Liver (tissue), 9 donors: Measurements from ENCODE around the gene ARL9. TPM values are rescaled to one million over a fixed set of nuclear protein-coding genes. Genes with fewer than 3 reads are reported as not detected.

Experiments used
- DNase-seq: peaks from one replicate; pipeline ENCODE4 v3.0.0-alpha.2; 2017; ENCODE audit warnings: low spot score
- H3K27ac ChIP-seq, 2 donors: one replicate each; pipeline ENCODE4 v1.7.0; 2013; ENCODE audit warnings: inconsistent platforms in 2 of 2, low read length in 2 of 2, control low read depth in 1 of 2, low read depth in 1 of 2, mild to moderate bottlenecking in 1 of 2
- H3K27me3 ChIP-seq, 4 donors: one replicate each; pipeline versions ENCODE4 v1.6.1 to v1.7.0; 2013; ENCODE audit warnings: low read length in 3 of 4, inconsistent platforms in 1 of 4, mild to moderate bottlenecking in 1 of 4, moderate library complexity in 1 of 4; ENCODE audit not compliant: control insufficient read depth in 4 of 4, insufficient read depth in 4 of 4
- H3K36me3 ChIP-seq, 4 donors: one replicate each; pipeline versions ENCODE4 v1.6.1 to v1.7.0; 2013; ENCODE audit warnings: low read length in 3 of 4, mild to moderate bottlenecking in 3 of 4, low read depth in 1 of 4, moderate library complexity in 1 of 4; ENCODE audit not compliant: control insufficient read depth in 4 of 4, insufficient read depth in 3 of 4
- H3K4me1 ChIP-seq, 4 donors: one replicate each; pipeline versions ENCODE4 v1.6.1 to v1.7.0; 2013; ENCODE audit warnings: low read length in 3 of 4, mild to moderate bottlenecking in 3 of 4, moderate library complexity in 1 of 4; ENCODE audit not compliant: control insufficient read depth in 4 of 4, insufficient read depth in 4 of 4
- H3K4me3 ChIP-seq, 3 donors: one replicate each; pipeline versions ENCODE4 v1.6.1 to v1.7.0; 2013; ENCODE audit warnings: low read length in 3 of 3, control low read depth in 1 of 3, low read depth in 1 of 3, mild to moderate bottlenecking in 1 of 3
- H3K9ac ChIP-seq, 2 donors: one replicate each; pipeline ENCODE4 v1.7.0; 2013; ENCODE audit warnings: low read length in 2 of 2, mild to moderate bottlenecking in 2 of 2, moderate library complexity in 2 of 2, control low read depth in 1 of 2, low read depth in 1 of 2
- H3K9me3 ChIP-seq, 4 donors: one replicate each; pipeline versions ENCODE4 v1.6.1 to v1.7.0; 2013; ENCODE audit warnings: low read length in 3 of 4; ENCODE audit not compliant: control insufficient read depth in 4 of 4
- ATF3 ChIP-seq: IDR thresholded peaks from 2 replicates; pipeline ENCODE4 v1.6.1; 2016; ENCODE audit warnings: antibody characterized with exemption
- CTCF ChIP-seq: fragments of 150-350 bp; IDR thresholded peaks from 2 replicates; pipeline ENCODE4 v1.5.1; 2017; ENCODE audit warnings: improper control_type of control experiment, low read depth, low read length; ENCODE audit not compliant: missing input control
- EGR1 ChIP-seq, 2 donors: IDR thresholded peaks; 2 replicates each; pipeline ENCODE4 v1.6.1; 2016 to 2018; ENCODE audit warnings: antibody characterized with exemption in 2 of 2, low read depth in 2 of 2
- FOXA1 ChIP-seq: IDR thresholded peaks from 2 replicates; pipeline ENCODE4 v1.6.1; 2016; ENCODE audit warnings: antibody characterized with exemption
- FOXA2 ChIP-seq: IDR thresholded peaks from 2 replicates; pipeline ENCODE4 v1.6.1; 2016; ENCODE audit warnings: antibody characterized with exemption
- GABPA ChIP-seq, 2 donors: IDR thresholded peaks in 1 of 2; conservative IDR thresholded peaks in 1 of 2; 2 replicates each; pipeline ENCODE4 v1.6.1; 2016; ENCODE audit warnings: antibody characterized with exemption in 2 of 2, mild to moderate bottlenecking in 1 of 2, moderate library complexity in 1 of 2
- HNF4A ChIP-seq, 2 donors: conservative IDR thresholded peaks; 2 replicates each; pipeline ENCODE4 v1.6.1; 2016; ENCODE audit warnings: antibody characterized with exemption in 2 of 2, mild to moderate bottlenecking in 2 of 2
- JUND ChIP-seq, 2 donors: IDR thresholded peaks; 2 replicates each; pipeline ENCODE4 v1.6.1; 2016; ENCODE audit warnings: antibody characterized with exemption in 2 of 2
- MAX ChIP-seq: IDR thresholded peaks from 2 replicates; pipeline ENCODE4 v1.6.1; 2016; ENCODE audit warnings: antibody characterized with exemption
- NR2F2 ChIP-seq: IDR thresholded peaks from 2 replicates; pipeline ENCODE4 v1.6.1; 2016; ENCODE audit warnings: antibody characterized with exemption
- RAD21 ChIP-seq, 2 donors: IDR thresholded peaks; 2 replicates each; pipeline ENCODE4 v1.6.1; 2016; ENCODE audit warnings: antibody characterized with exemption in 2 of 2, mild to moderate bottlenecking in 2 of 2
- REST ChIP-seq: IDR thresholded peaks from 2 replicates; pipeline ENCODE4 v1.6.1; 2016; ENCODE audit warnings: antibody characterized with exemption, mild to moderate bottlenecking
- SP1 ChIP-seq: IDR thresholded peaks from 2 replicates; pipeline ENCODE4 v1.6.1; 2018; ENCODE audit warnings: antibody characterized with exemption, mild to moderate bottlenecking
- TAF1 ChIP-seq: conservative IDR thresholded peaks from 2 replicates; pipeline ENCODE4 v1.6.1; 2016; ENCODE audit warnings: antibody characterized with exemption, mild to moderate bottlenecking
- ZBTB33 ChIP-seq: IDR thresholded peaks from 2 replicates; pipeline ENCODE4 v1.6.1; 2016; ENCODE audit warnings: antibody characterized with exemption
- WGBS: extraction: QIAGEN DNeasy Blood & Tissue Kit; methylation state at CpG from one replicate; pipeline ENCODE4 v1.1.7; 2013; 5-methylcytosine and 5-hydroxymethylcytosine counted together
- polyA plus RNA-seq, 2 donors: library from polyadenylated mRNA; stranded (reverse) in 1 of 2; unstranded in 1 of 2; fragments of 200-250 nt in 1 of 2; fragments of >200 nt in 1 of 2; fragmentation: Nextera tagmentation in 1 of 2; extraction: Ambion mirVana in 1 of 2; gene quantifications; one replicate each; pipeline versions ENCODE4 v1.2.1 to v1.2.3, GENCODE V29; 2013 to 2015
- total RNA-seq, 2 donors: library from RNA; depleted of rRNA; stranded (reverse); fragments of >200 nt; gene quantifications; one replicate each; pipeline ENCODE4 v1.2.3, GENCODE V29; 2014
- donor health status: healthy.
- donor health status: healthy.
- donor health status: healthy.
- donor health status: healthy.
- donor health status: healthy.

Gene ARL9
- total and polyA plus RNA-seq, 4 donors: 0.08 to 0.61 (median 0.10) TPM; not detected in 1

GRCh38 chr4:56462157-56462556, 43.4 kb upstream of the ARL9 start:
- peaks cover 6 to 16% (median 9%) of the 10 kb centered on the region in 4 donors for H3K4me1 ChIP-seq
- no peak overlapping the region for H3K4me3 ChIP-seq
- peaks cover 4 to 44% (median 35%) of the 10 kb centered on the region in 4 donors for H3K36me3 ChIP-seq
- H3K27me3 ChIP-seq: no peaks in the 10 kb centered on the region
- no peak for TF ChIP-seq MAX
- no peak for TF ChIP-seq ATF3
- no peak for TF ChIP-seq TAF1
- TF ChIP-seq GABPA (IDR thresholded peaks at IDR 0.05 in 1 of 2, conservative IDR thresholded peaks at IDR 0.05 in 1 of 2): no peak
- H3K9ac ChIP-seq: no peak overlapping the region
- H3K27ac ChIP-seq: no peak overlapping the region
- no peak for DNase-seq
- H3K9me3 ChIP-seq: no peaks in the 10 kb centered on the region

GRCh38 chr4:56463711-56464110, 41.9 kb upstream of the ARL9 start:
- Histone ChIP-seq H3K4me1 (peaks cover 9 to 23% (median 13%) of the 10 kb centered on the region in 4 donors), H3K9me3 (no peaks in the 10 kb centered on the region), H3K36me3 (peaks cover 4 to 31% (median 24%) of the 10 kb centered on the region in 4 donors), H3K27ac (no peak overlapping the region), H3K27me3 (no peaks in the 10 kb centered on the region), H3K4me3 (no peak overlapping the region), H3K9ac (no peak overlapping the region)
- DNase-seq: no peak
- WGBS: 90% methylated on average over 5 of the region's 5 CpGs
- no peak for TF ChIP-seq RAD21 (IDR thresholded peaks at IDR 0.05)
- TF ChIP-seq MAX: no peak
- TF ChIP-seq JUND (IDR thresholded peaks at IDR 0.05): no peak
- no peak for TF ChIP-seq EGR1 (IDR thresholded peaks at IDR 0.05; ENCODE audit: low read depth in 2 of 2)
- TF ChIP-seq FOXA2: no peak
- no peak for TF ChIP-seq REST
- TF ChIP-seq HNF4A (conservative IDR thresholded peaks at IDR 0.05): no peak
- TF ChIP-seq SP1: no peak
- no peak for TF ChIP-seq FOXA1
- TF ChIP-seq GABPA (IDR thresholded peaks at IDR 0.05 in 1 of 2, conservative IDR thresholded peaks at IDR 0.05 in 1 of 2): no peak

GRCh38 chr4:56464581-56464980, 41.0 kb upstream of the ARL9 start:
- DNase-seq: no peak
- H3K4me3 ChIP-seq: no peak overlapping the region
- WGBS: 83% methylated on average over 3 of the region's 3 CpGs
- no peaks in the 10 kb centered on the region for H3K9me3 ChIP-seq
- no peak overlapping the region for H3K9ac ChIP-seq
- peaks cover 4 to 25% (median 17%) of the 10 kb centered on the region in 4 donors for H3K36me3 ChIP-seq
- H3K27me3 ChIP-seq: no peaks in the 10 kb centered on the region
- H3K27ac ChIP-seq: no peak overlapping the region
- peaks cover 9 to 30% (median 19%) of the 10 kb centered on the region in 4 donors for H3K4me1 ChIP-seq
- TF ChIP-seq FOXA2: no peak
- TF ChIP-seq FOXA1: no peak
- TF ChIP-seq TAF1: no peak
- no peak for TF ChIP-seq EGR1 (IDR thresholded peaks at IDR 0.05; ENCODE audit: low read depth in 2 of 2)
- no peak for TF ChIP-seq CTCF
- no peak for TF ChIP-seq SP1
- TF ChIP-seq NR2F2: no peak
- no peak for TF ChIP-seq GABPA (IDR thresholded peaks at IDR 0.05 in 1 of 2, conservative IDR thresholded peaks at IDR 0.05 in 1 of 2)
- no peak for TF ChIP-seq ZBTB33
- TF ChIP-seq JUND (IDR thresholded peaks at IDR 0.05): no peak
- no peak for TF ChIP-seq REST
